ENCODE measurements around the gene WWC2.

DNA sequence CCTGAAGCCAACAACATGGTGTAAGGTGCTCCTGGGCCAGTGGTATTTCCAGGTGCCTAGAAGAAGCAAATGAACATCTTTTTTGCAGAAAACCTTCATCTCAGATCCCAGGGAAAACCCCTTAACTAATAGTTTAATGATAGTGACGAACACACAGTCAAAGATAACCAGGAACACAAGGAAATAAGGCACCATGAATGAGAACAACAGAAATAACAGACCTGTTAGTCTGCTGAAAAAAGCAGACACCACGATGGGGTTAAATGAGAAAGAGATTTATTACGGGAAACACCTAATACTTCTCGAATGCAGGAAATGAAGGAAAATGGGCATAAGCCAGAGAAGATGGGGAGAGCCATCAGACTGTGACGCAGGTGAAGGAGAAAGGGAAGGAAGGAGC, 30.6 kb upstream of the WWC2 start:
- TF ChIP-seq, protein P1, sequence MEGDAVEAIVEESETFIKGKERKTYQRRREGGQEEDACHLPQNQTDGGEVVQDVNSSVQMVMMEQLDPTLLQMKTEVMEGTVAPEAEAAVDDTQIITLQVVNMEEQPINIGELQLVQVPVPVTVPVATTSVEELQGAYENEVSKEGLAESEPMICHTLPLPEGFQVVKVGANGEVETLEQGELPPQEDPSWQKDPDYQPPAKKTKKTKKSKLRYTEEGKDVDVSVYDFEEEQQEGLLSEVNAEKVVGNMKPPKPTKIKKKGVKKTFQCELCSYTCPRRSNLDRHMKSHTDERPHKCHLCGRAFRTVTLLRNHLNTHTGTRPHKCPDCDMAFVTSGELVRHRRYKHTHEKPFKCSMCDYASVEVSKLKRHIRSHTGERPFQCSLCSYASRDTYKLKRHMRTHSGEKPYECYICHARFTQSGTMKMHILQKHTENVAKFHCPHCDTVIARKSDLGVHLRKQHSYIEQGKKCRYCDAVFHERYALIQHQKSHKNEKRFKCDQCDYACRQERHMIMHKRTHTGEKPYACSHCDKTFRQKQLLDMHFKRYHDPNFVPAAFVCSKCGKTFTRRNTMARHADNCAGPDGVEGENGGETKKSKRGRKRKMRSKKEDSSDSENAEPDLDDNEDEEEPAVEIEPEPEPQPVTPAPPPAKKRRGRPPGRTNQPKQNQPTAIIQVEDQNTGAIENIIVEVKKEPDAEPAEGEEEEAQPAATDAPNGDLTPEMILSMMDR (IDR thresholded peaks at IDR 0.05), result no peak
- TF ChIP-seq POLR2A (IDR thresholded peaks at IDR 0.05), result no peak

Measured in esophagus squamous epithelium (tissue), 4 donors.